HepG2 (cell line): Measurements from ENCODE around the gene PNPLA2. TPM values are rescaled to one million over a fixed set of nuclear protein-coding genes. Genes with fewer than 3 reads are reported as not detected.

Source experiments
- ATF7-NPFF ChIP-seq: sonication (generic); formaldehyde crosslinking; IDR thresholded peaks from 2 replicates; pipeline ENCODE4 v1.8.1; 2023; ENCODE audit warnings: mild to moderate bottlenecking, low read depth, missing genetic modification reagents, moderate library complexity
- CAMTA2 ChIP-seq: sonication (generic); formaldehyde crosslinking; IDR thresholded peaks from 2 replicates; pipeline ENCODE4 v1.4.0; 2020; ENCODE audit warnings: mild to moderate bottlenecking, missing genetic modification reagents, borderline replicate concordance
- FOXO4 ChIP-seq: sonication (generic); formaldehyde crosslinking; conservative IDR thresholded peaks from 2 replicates; pipeline ENCODE4 v1.8.1; 2023; ENCODE audit warnings: missing genetic modification reagents
- GABPB1 ChIP-seq: IDR thresholded peaks from 2 replicates; pipeline ENCODE4 v1.6.1; 2016; ENCODE audit warnings: mild to moderate bottlenecking, missing genetic modification reagents, moderate library complexity, missing compliant biosample characterization
- HCFC1 ChIP-seq: fragments of 150-350 bp; IDR thresholded peaks from 2 replicates; pipeline ENCODE4 v1.6.1; 2014; ENCODE audit warnings: low read depth, low read length
- KAT2B ChIP-seq: fragments of 150-350 bp; IDR thresholded peaks from 2 replicates; pipeline ENCODE4 v1.6.1; 2014; ENCODE audit warnings: low read depth, low read length, borderline replicate concordance
- MAFF ChIP-seq: IDR thresholded peaks from 2 replicates; pipeline ENCODE4 v1.6.1; 2011; ENCODE audit warnings: low read depth, low read length, improper control_type of control experiment
- MNT ChIP-seq: fragments of 450-650 bp; IDR thresholded peaks from 2 replicates; pipeline ENCODE4 v1.6.1; 2016
- NR1H2 ChIP-seq: sonication (generic); formaldehyde crosslinking; IDR thresholded peaks from 2 replicates; pipeline ENCODE4 v1.8.1; 2022; ENCODE audit warnings: low read depth, missing genetic modification reagents, borderline replicate concordance
- PAWR ChIP-seq: sonication (generic); formaldehyde crosslinking; IDR thresholded peaks from 2 replicates; pipeline ENCODE4 v1.4.0; 2020; ENCODE audit warnings: missing genetic modification reagents, mild to moderate bottlenecking, borderline replicate concordance
- PRDM4 ChIP-seq: sonication (generic); formaldehyde crosslinking; IDR thresholded peaks from 2 replicates; pipeline ENCODE4 v1.9.0; 2021; ENCODE audit warnings: missing genetic modification reagents, borderline replicate concordance
- RBAK ChIP-seq: sonication (generic); formaldehyde crosslinking; IDR thresholded peaks from 2 replicates; pipeline ENCODE4 v1.5.1; 2020; ENCODE audit warnings: mild to moderate bottlenecking, missing genetic modification reagents
- RFXAP ChIP-seq: sonication (generic); formaldehyde crosslinking; IDR thresholded peaks from 2 replicates; pipeline ENCODE4 v1.4.0; 2020; ENCODE audit warnings: missing genetic modification reagents, borderline replicate concordance
- STAG1 ChIP-seq: sonication (generic); formaldehyde crosslinking; IDR thresholded peaks from 2 replicates; pipeline ENCODE4 v1.4.0; 2020; ENCODE audit warnings: missing genetic modification reagents
- TBX3 ChIP-seq: fragments of 450-650 bp; IDR thresholded peaks from 2 replicates; pipeline ENCODE4 v1.6.1; 2017; ENCODE audit warnings: antibody characterized with exemption, mild to moderate bottlenecking, inconsistent platforms, borderline replicate concordance
- ZBTB25 ChIP-seq: IDR thresholded peaks from 2 replicates; pipeline ENCODE4 v1.6.1; 2018; ENCODE audit warnings: missing genetic modification reagents
- ZFP82 ChIP-seq: sonication (generic); formaldehyde crosslinking; IDR thresholded peaks from 2 replicates; pipeline ENCODE4 v1.5.1; 2020; ENCODE audit warnings: mild to moderate bottlenecking, missing genetic modification reagents, borderline replicate concordance
- ZGPAT ChIP-seq: IDR thresholded peaks from 2 replicates; pipeline ENCODE4 v1.6.1; 2016; ENCODE audit warnings: mild to moderate bottlenecking
- ZNF20 ChIP-seq: sonication (generic); formaldehyde crosslinking; IDR thresholded peaks from 2 replicates; pipeline ENCODE4 v1.4.0; 2020; ENCODE audit warnings: mild to moderate bottlenecking, moderate library complexity, missing genetic modification reagents
- ZNF230 ChIP-seq: sonication (generic); formaldehyde crosslinking; IDR thresholded peaks from 2 replicates; pipeline ENCODE4 v1.4.0; 2020; ENCODE audit warnings: mild to moderate bottlenecking, missing genetic modification reagents
- ZNF589 ChIP-seq: sonication (generic); formaldehyde crosslinking; conservative IDR thresholded peaks from 2 replicates; pipeline ENCODE4 v1.8.0; 2022; ENCODE audit warnings: mild to moderate bottlenecking, moderate library complexity, missing genetic modification reagents
- ZNF761 ChIP-seq: sonication (generic); formaldehyde crosslinking; conservative IDR thresholded peaks from 2 replicates; pipeline ENCODE4 v1.4.0; 2020; ENCODE audit warnings: mild to moderate bottlenecking, missing genetic modification reagents
- polyA plus RNA-seq, 8 experiments: library from polyadenylated mRNA; depleted of rRNA in 3 of 8; stranded (reverse) in 7 of 8; unstranded in 1 of 8; fragments of >200 nt; fragmentation: Illumina TruSeq in 4 of 8; extraction: Trizol in 4 of 8; gene quantifications; 2 replicates each; pipeline versions ENCODE4 v1.2.1 to v1.2.3, GENCODE V29; 2011 to 2016; ENCODE audit warnings: low read depth in 4 of 8, missing spikeins in 1 of 8, mixed read lengths in 1 of 8; ENCODE audit not compliant: insufficient read depth in 1 of 8
- total RNA-seq, 5 experiments: library from RNA; depleted of rRNA; stranded (reverse); fragments of >200 nt; fragmentation: Illumina TruSeq; extraction: Trizol; gene quantifications; 2 replicates each; pipeline ENCODE4 v1.2.3, GENCODE V29; 2016; ENCODE audit warnings: low read depth in 1 of 5

Gene PNPLA2
- total and polyA plus RNA-seq, 2 of the 13 experiments (the other 11 are each of a cell fraction or from before 2014, with no cell fraction given) = 10.5 to 43.2 TPM

GRCh38 chr11:842370-843002, 23.8 kb downstream of the PNPLA2 start, which contains the start of the genes POLR2L and TSPAN4 (continued):
- TF ChIP-seq ATF7-NPFF (CRISPR knock-in tag) = peak; percentile 60; the same call in 1 of the 2 replicates
- TF ChIP-seq ZBTB25 = 0 out of 2 replicates have a peak, but pooled peaks have one; percentile 79
- TF ChIP-seq RFXAP (CRISPR knock-in tag) = 0 out of 2 replicates have a peak, but pooled peaks have one; percentile 10
- no peak for TF ChIP-seq STAG1 (CRISPR knock-in tag)
- TF ChIP-seq ZGPAT (CRISPR knock-in tag) = peak; percentile 19; the same call in 1 of the 2 replicates
- peak; percentile 78; the same call in 1 of the 2 replicates for TF ChIP-seq GABPB1 (CRISPR knock-in tag)
- TF ChIP-seq PAWR = no peak
- TF ChIP-seq PRDM4 (CRISPR knock-in tag) = no peak
- no peak for TF ChIP-seq ZNF589 (CRISPR knock-in tag)
- TF ChIP-seq KAT2B = no peak; the same call in 1 of the 2 replicates
- TF ChIP-seq RBAK (CRISPR knock-in tag) = no peak
- TF ChIP-seq HCFC1 = peak; percentile 51
- no peak for TF ChIP-seq ZNF20 (CRISPR knock-in tag)
- peak; percentile 61; the same call in 1 of the 2 replicates for TF ChIP-seq ZFP82 (CRISPR knock-in tag)
- TF ChIP-seq FOXO4 (CRISPR knock-in tag) = no peak
- no peak for TF ChIP-seq CAMTA2 (CRISPR knock-in tag)
- TF ChIP-seq ZNF761 = no peak
- no peak for TF ChIP-seq MNT
- TF ChIP-seq TBX3 = peak; percentile 60; the same call in 1 of the 2 replicates
- TF ChIP-seq NR1H2 (CRISPR knock-in tag) = no peak
- TF ChIP-seq ZNF230 (CRISPR knock-in tag) = no peak
- no peak for TF ChIP-seq MAFF
